ENCODE results near the gene SEMA4F.

SEMA4F gene

DNA sequence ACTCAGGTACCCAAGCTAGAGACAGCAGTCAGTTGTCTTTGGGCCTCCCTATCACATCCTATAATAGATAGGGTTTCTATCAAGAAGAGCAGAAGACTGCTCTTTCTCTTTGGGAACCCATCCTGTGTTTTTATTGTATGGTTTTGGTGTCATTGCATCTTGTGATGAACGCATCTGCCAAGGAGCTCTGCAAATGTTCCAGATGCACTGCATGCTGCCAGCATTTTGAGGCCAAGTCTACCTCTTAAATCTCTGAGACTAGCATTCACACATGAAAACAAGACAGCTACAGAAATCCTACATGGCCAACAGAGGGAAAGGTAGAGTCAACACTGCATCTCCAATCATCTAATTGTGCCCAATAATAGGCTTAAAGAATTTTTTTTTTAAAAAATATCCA, 14.0 kb downstream of the SEMA4F start:
- DNase-seq (ENCODE audit: low spot score), result no peak

DNA sequence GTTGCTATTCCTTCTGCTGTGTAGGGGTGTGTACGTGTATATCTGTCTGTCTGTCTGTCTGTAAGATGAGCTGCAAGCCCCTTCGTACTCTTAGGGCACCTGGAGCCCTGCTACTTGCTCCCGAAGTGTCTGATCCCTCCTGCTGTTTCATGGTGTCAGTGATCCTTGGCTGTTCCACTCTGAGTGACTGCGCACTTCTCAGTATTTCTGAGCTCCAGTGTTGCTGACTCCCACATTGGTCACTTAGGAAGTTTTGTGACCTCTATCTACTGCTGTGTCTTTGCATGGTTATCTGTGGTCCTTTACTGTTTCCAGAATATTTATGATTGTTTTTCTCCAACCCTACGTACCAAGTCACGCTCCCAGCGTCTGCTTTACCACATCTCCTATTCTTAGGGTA, 16.2 kb downstream of the SEMA4F start:
- no peak for DNase-seq (ENCODE audit: low spot score)

- DNase-seq (ENCODE audit: low spot score), result no peak
These were observed 17.4 kb downstream of the SEMA4F start for GRCh38 chr2:74671479-74671878.

DNA sequence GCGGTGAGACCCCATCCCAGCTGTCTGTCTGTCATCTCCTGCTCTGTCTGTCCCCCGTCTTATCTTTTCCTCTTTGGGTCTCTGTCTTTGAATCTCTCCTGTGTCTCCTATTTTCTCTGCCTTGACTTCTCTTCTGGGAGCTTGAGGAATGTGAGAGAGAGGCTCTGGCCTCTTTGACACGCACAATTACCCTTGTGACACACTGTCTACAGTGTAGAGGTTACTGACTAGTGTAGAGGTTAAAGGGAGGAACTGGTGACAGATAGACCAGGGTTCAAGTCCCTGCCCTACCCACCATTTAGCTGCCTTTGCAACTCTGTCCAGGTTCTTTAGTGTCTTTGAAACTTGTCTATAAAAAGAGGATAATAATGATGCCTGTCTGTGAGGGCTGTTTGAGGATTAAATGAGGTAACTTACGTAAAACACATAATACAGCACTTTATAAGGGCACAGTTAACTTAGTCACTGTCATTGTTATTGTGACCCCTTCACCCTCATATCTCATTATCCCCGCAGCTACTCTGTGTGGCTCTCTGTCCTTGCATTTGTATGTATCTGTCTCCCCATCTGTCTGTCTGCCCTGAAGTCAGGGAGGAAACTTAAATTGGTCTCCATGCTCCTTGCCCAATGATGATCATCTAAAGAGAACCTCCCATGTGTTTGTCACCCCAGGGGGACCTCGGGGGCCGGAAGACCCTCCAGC, 19.9 kb downstream of the SEMA4F start:
- no peak for DNase-seq (ENCODE audit: low spot score)

DNA sequence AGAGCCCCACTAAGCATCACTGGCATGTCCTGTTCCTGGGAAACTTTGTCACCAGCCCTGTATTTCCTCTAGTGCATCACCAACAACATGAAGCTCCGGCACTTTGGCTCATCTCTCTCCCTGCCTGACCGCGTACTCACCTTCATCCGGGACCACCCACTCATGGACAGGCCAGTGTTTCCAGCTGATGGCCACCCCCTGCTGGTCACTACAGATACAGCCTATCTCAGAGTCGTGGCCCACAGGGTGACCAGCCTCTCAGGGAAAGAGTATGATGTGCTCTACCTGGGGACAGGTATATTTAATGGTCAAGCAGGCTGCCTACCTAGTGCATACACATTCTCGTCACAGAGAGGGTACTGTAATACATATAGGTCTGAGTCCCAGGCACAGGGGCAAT, 21.0 kb downstream of the SEMA4F start:
- DNase-seq (ENCODE audit: low spot score), result no peak

DNA sequence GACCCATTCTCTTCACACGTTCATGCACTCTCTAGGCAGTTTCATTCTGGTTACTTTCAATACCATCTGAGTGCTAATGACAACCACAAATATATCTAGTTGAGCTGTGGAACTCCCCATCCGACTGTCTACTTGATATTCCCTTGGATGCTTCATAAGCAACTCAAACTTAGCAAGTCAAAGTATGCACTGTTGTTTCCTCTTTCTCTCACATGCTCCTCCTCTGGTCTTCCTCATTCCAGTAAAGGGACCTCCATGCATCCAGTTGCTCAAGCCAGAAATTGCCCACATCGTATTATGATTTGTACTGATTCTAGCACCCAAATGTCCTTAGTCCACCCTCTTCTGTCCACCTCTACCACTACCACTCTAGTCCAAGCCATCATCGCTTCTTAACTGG, 22.3 kb downstream of the SEMA4F start:
- DNase-seq (ENCODE audit: low spot score), result no peak

- DNase-seq (ENCODE audit: low spot score), result no peak
These were observed 25.6 kb downstream of the SEMA4F start for GRCh38 chr2:74679615-74680014.

DNA sequence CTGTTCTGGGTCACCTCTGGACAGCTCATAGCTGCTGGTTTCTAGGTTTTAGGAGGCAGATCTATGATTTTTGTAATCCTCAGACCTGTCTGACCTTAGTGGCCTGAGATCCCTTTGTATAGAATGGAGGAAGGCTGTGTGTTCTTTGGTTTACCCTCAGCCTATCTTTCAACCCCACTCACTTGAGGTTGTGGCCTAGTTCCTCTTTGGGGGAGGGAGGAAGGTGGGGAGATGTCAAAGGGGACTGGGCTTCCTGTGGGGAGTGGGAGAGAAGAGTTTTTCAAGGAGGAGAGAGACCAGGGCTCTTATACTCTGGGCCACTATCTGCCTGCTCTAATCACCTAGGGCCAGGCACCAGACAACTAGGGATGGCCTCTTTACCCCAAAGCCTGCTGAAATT, 28.5 kb downstream of the SEMA4F start:
- no peak for DNase-seq (ENCODE audit: low spot score)

DNA sequence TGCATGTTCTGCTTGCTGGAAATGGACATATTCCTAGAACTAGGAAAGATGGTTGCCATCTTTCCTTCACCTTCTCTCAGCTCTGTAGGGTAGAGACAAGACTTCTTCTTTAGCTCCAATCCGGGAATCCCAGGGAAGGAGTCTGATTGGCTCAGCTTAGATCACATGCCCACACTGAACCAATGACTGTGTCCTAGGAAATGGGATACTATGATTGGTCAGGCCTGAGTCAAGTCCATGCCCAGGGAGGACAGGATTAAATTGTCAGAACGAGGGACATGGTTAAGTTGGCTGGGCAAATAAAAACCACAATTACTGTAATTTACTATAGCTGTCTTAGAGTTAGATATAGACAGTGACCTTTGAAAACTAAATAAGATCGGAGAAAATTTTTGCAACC, 31.4 kb downstream of the SEMA4F start:
- no peak for DNase-seq (ENCODE audit: low spot score)

DNA sequence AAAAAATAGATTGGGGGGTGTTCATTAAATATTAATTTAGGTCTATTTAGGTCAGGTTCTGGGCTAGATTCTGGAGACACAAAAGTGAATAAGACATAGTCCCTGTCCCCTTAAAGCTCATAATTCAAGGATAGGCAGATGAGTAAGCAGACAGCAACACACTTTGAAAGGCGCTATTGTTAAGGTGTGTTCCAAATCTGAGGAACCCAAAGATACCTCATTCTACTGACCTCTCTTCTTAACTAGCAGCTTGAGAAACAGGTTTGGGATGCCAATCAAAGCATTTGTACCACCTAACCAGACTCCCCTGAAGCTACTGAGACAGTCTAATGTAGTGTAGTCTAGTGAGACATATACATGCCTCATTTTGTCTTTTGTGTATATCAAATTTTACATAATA, 34.8 kb downstream of the SEMA4F start:
- no peak for DNase-seq (ENCODE audit: low spot score)

- no peak for DNase-seq (ENCODE audit: low spot score)
These were observed 35.6 kb downstream of the SEMA4F start for GRCh38 chr2:74689671-74690070.

- peak; percentile 71 for DNase-seq (ENCODE audit: low spot score)
These were observed 36.5 kb downstream of the SEMA4F start for GRCh38 chr2:74690571-74690970.

- no peak for DNase-seq (ENCODE audit: low spot score)
These were observed 37.9 kb downstream of the SEMA4F start for GRCh38 chr2:74691929-74692328.

GRCh38 chr2:74693213-74693612, 39.2 kb downstream of the SEMA4F start:
- no peak for DNase-seq (ENCODE audit: low spot score)

DNA sequence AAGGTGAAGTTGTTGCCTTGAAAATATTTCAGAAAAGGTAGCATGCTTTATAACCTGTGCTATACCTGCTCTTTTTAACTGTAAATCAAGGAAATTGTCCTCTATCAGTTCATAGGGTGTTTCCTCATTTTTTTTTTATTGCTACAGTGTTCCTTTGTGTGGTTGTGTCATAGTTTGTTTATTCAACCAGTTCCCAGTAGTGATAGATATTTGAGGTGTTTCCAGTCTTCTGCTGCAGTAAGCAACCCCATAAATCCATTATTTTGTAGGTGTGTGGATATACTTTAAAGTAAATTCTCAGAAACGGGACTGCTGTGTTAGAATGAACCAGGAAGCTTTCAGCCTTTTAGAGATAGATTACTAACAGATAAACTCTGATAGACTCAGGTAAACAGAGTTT, 39.6 kb downstream of the SEMA4F start:
- DNase-seq (ENCODE audit: low spot score), result no peak

DNA sequence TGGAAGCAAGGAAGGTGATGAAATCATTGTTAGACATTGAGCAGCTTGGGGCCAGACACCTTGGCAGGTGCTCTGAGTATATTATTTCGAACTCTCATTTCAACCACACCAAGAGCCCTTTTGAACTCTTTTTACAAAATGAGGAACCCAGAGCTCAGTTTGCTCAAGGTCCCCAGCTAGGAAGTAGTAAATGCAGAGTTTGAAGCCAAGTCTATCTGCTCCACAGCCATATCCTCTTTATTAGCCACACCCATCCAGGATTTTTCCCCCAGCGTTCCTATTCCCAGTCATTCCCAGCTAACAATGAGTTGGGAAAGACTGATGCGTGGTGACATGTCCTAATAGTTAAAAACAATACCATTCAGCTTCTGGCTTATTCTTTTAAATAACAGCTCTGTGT, 40.2 kb downstream of the SEMA4F start:
- DNase-seq (ENCODE audit: low spot score), result no peak

DNA sequence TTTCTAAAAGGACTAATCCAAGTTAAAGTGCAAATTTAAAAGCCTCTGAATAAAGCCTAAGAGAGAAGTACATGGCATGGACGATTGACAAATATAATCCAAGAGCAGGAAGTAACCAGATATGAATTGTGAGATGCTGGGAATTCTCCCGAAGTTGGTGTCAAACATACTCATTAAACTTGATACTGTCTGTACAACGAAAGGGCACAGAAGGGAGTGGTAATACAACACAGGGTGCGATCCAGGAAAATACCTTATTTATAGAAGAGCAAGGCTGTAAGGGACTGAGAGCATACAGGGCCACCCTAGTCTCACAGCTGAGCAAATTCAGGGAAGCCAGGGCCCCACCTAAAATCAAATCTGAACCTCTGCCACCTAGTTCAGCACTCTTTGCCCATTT, 41.6 kb downstream of the SEMA4F start:
- DNase-seq (ENCODE audit: low spot score), result no peak

- DNase-seq (ENCODE audit: low spot score), result no peak
These were observed 42.8 kb downstream of the SEMA4F start for GRCh38 chr2:74696829-74697228.

- DNase-seq (ENCODE audit: low spot score), result no peak
These were observed 46.8 kb downstream of the SEMA4F start for GRCh38 chr2:74700643-74701372.

DNA sequence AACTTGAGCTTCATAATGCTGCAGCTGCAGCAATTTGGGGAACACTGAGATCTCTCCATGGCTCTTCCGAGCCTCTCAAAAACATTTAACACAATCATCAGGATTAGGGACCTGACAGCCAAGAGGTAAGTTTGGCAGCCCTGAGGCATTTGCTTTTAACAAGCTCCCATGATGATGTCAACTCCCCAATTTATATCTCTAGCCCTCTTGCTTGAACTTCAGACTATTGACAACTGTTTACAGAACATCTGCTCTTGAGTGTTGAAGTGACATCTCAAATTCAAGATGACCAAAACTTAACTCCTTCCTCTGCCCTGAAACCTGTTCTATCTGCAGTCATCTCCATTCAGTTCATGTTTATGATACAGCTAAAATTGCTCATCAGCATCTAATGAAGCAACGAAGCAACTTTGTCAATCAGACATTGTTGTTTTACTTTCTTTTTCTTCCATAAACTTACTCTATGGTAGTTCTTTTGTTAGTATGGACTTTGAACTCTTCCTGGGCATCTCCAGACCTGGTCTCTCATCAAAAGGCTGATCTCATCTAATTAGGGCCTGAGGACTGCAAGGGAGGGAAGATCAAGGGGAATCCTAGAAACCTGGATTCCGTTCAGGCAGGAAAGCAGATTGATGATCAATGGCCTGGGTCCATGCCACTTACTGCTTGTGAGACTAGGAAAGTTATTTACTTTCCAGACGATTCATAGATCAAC, 48.1 kb downstream of the SEMA4F start:
- DNase-seq (ENCODE audit: low spot score), result no peak

DNA sequence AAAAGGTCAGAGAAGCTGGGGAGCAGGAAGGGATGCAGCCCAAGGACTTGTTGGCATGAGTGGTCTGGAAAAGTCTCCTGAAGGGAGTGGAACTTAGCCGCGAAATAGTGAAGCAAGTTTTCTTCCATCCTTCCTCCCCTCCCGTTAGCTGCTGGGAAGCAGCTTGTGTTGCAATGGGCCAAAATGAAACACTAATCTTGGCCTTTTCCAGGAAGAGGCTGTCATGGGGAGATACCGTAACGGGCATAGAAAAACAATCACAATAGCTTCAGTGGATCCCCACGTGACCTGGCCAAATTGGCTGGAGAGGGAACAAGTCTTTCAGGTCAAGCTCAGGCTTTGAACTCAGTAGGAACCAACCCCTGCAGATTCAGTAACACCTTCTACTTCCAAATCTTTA, 49.3 kb downstream of the SEMA4F start:
- DNase-seq (ENCODE audit: low spot score), result no peak

DNA sequence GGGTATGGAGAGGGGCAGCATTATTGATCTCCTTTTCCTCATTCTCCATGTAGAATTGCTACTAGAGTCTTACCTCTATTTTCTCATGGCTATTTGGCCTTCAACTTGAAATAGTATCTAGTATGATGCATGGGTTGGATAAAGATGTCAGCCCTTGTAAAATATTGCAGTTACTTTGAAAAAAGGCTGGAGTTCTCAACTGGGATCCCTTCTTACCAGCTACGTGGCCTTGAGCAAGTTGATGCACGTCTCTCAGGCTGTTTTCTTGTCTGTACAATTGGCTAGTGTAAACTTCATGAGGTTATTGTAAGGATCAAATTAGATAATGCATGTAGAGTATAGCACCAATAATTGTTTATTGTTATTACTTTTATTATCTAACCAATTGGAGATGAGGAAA, 50.2 kb downstream of the SEMA4F start:
- DNase-seq (ENCODE audit: low spot score), result no peak

GRCh38 chr2:74706741-74707140, 52.7 kb downstream of the SEMA4F start:
- DNase-seq (ENCODE audit: low spot score), result no peak
